ENCODE data around the gene PROX1. TPM values are rescaled to one million over a fixed set of nuclear protein-coding genes. Genes with fewer than 3 reads are reported as not detected.

PROX1 gene
- total RNA-seq, 1 experiment from 2014 or later, result not detected

- Histone ChIP-seq H3F3A (ENCODE audit: insufficient read depth, low read depth) (no peaks in the 10 kb centered on the region), H3K27ac (no peak overlapping the region), H3K9me2 (ENCODE audit: insufficient read depth) (no peaks in the 10 kb centered on the region), H3K9me3 (ENCODE audit: insufficient read depth, low read depth) (no peaks in the 10 kb centered on the region; the same call in 1 of the 2 replicates), H3K79me2 (ENCODE audit: low read depth) (no peaks in the 10 kb centered on the region), H4K20me1 (ENCODE audit: insufficient read depth) (no peaks in the 10 kb centered on the region), H2AFZ (no peak overlapping the region), H3K4me3 (no peak overlapping the region), H3K4me2 (no peak overlapping the region), H3K27me3 (ENCODE audit: insufficient read depth, low read depth) (no peaks in the 10 kb centered on the region), H3K36me3 (ENCODE audit: low read depth) (no peaks in the 10 kb centered on the region), H3K4me1 (replicated peaks; ENCODE audit: insufficient read depth) (no peaks in the 10 kb centered on the region)
- ChIA-PET POLR2A (ENCODE audit: unreplicated experiment) (no interaction called here), CTCF (no interaction called here)
- TF ChIP-seq CTCF (conservative IDR thresholded peaks at IDR 0.05), result no peak
- no peak for TF ChIP-seq EZH2 (IDR thresholded peaks at IDR 0.05; ENCODE audit: low read depth)
- no peak for DNase-seq
- BruUV-seq (replicated peaks), result no TSS peak
- intact Hi-C loops (cut with micrococcal nuclease; ENCODE audit: unreplicated experiment), result no loop called here
Observed at GRCh38 chr1:214022229-214022791, 34.5 kb downstream of the PROX1 start.

- no peak overlapping the region for H3K4me3 ChIP-seq
- POLR2A ChIA-PET (ENCODE audit: unreplicated experiment), result no interaction called here
- no TSS peak for BruUV-seq (replicated peaks)
- H3K27ac ChIP-seq, result no peak overlapping the region
- no peaks in the 10 kb centered on the region for H4K20me1 ChIP-seq (ENCODE audit: insufficient read depth)
- no peak for DNase-seq
- no peaks in the 10 kb centered on the region for H3K79me2 ChIP-seq (ENCODE audit: low read depth)
- CTCF ChIA-PET, result no interaction called here
- TF ChIP-seq EZH2 (IDR thresholded peaks at IDR 0.05; ENCODE audit: low read depth) (no peak), CTCF (conservative IDR thresholded peaks at IDR 0.05) (no peak)
- no peaks in the 10 kb centered on the region for H3K36me3 ChIP-seq (ENCODE audit: low read depth)
- H3K27me3 ChIP-seq (ENCODE audit: insufficient read depth, low read depth), result no peaks in the 10 kb centered on the region
- no peaks in the 10 kb centered on the region for H3K4me1 ChIP-seq (replicated peaks; ENCODE audit: insufficient read depth)
- intact Hi-C loops (cut with micrococcal nuclease; ENCODE audit: unreplicated experiment), result no loop called here
- no peaks in the 10 kb centered on the region for H3F3A ChIP-seq (ENCODE audit: insufficient read depth, low read depth)
- H2AFZ ChIP-seq, result no peak overlapping the region
- no peak overlapping the region for H3K4me2 ChIP-seq
- no peaks in the 10 kb centered on the region; the same call in 1 of the 2 replicates for H3K9me3 ChIP-seq (ENCODE audit: insufficient read depth, low read depth)
- no peaks in the 10 kb centered on the region for H3K9me2 ChIP-seq (ENCODE audit: insufficient read depth)
Observed at GRCh38 chr1:214022810-214023425, 35.1 kb downstream of the PROX1 start.

- no peaks in the 10 kb centered on the region for H3F3A ChIP-seq (ENCODE audit: insufficient read depth, low read depth)
- H3K9me2 ChIP-seq (ENCODE audit: insufficient read depth), result no peaks in the 10 kb centered on the region
- CTCF ChIA-PET, result no interaction called here
- H3K27me3 ChIP-seq (ENCODE audit: insufficient read depth, low read depth), result no peaks in the 10 kb centered on the region
- H2AFZ ChIP-seq, result no peak overlapping the region
- H3K36me3 ChIP-seq (ENCODE audit: low read depth), result no peaks in the 10 kb centered on the region
- BruUV-seq (replicated peaks), result no TSS peak
- POLR2A ChIA-PET (ENCODE audit: unreplicated experiment), result no interaction called here
- no peak overlapping the region for H3K27ac ChIP-seq
- no peak overlapping the region for H3K4me2 ChIP-seq
- H3K4me3 ChIP-seq, result no peak overlapping the region
- intact Hi-C loops (cut with micrococcal nuclease; ENCODE audit: unreplicated experiment), result no loop called here
- H3K9me3 ChIP-seq (ENCODE audit: insufficient read depth, low read depth), result no peaks in the 10 kb centered on the region
- H3K79me2 ChIP-seq (ENCODE audit: low read depth), result no peaks in the 10 kb centered on the region
- no peaks in the 10 kb centered on the region for H4K20me1 ChIP-seq (ENCODE audit: insufficient read depth)
- TF ChIP-seq CTCF (conservative IDR thresholded peaks at IDR 0.05) (no peak), EZH2 (IDR thresholded peaks at IDR 0.05; ENCODE audit: low read depth) (no peak)
- no peak for DNase-seq
- H3K4me1 ChIP-seq (replicated peaks; ENCODE audit: insufficient read depth), result no peaks in the 10 kb centered on the region
Observed at GRCh38 chr1:214026985-214027384, 39.2 kb downstream of the PROX1 start.
